ENCODE results near the gene PALS2. TPM values are rescaled to one million over a fixed set of nuclear protein-coding genes. Genes with fewer than 3 reads are reported as not detected.

PALS2 gene
- total RNA-seq, 2 donors from 2014 or later: 45.0 to 46.1 TPM

GRCh38 chr7:24536682-24537081, 36.6 kb upstream of the PALS2 start:
- Histone ChIP-seq H3K27me3 (ENCODE audit: control insufficient read depth, insufficient read depth, low read length, poor library complexity, severe bottlenecking) (no peaks in the 10 kb centered on the region), H3K9me3 (ENCODE audit: control insufficient read depth, low read length) (no peaks in the 10 kb centered on the region), H3K36me3 (ENCODE audit: control insufficient read depth, insufficient read depth, low read length) (no peaks in the 10 kb centered on the region), H3K27ac (ENCODE audit: low read depth, low read length) (no peak overlapping the region), H3K4me1 (ENCODE audit: control insufficient read depth, insufficient read depth, low read length) (no peaks in the 10 kb centered on the region), H3K4me3 (ENCODE audit: low read length) (no peak overlapping the region), H3K9ac (ENCODE audit: extremely low read depth, low read length, poor library complexity, severe bottlenecking) (no peak overlapping the region)
- no peak overlapping the region for H3K27ac Mint-ChIP-seq
- 80 to 90% methylated on average over 1 to 2 of the region's 2 CpGs for WGBS, 2 experiments (ENCODE audit: insufficient coverage in 1 of 2, insufficient read length in 1 of 2)
- no peaks in the 10 kb centered on the region for H3K27me3 Mint-ChIP-seq (ENCODE audit: insufficient read depth)
- DNase-seq: no peak
- H3K4me1 Mint-ChIP-seq: peaks cover under 1% of the 10 kb centered on the region
- H3K9me3 Mint-ChIP-seq: no peaks in the 10 kb centered on the region
- H3K4me3 Mint-ChIP-seq: no peak overlapping the region
- TF ChIP-seq, protein P1, sequence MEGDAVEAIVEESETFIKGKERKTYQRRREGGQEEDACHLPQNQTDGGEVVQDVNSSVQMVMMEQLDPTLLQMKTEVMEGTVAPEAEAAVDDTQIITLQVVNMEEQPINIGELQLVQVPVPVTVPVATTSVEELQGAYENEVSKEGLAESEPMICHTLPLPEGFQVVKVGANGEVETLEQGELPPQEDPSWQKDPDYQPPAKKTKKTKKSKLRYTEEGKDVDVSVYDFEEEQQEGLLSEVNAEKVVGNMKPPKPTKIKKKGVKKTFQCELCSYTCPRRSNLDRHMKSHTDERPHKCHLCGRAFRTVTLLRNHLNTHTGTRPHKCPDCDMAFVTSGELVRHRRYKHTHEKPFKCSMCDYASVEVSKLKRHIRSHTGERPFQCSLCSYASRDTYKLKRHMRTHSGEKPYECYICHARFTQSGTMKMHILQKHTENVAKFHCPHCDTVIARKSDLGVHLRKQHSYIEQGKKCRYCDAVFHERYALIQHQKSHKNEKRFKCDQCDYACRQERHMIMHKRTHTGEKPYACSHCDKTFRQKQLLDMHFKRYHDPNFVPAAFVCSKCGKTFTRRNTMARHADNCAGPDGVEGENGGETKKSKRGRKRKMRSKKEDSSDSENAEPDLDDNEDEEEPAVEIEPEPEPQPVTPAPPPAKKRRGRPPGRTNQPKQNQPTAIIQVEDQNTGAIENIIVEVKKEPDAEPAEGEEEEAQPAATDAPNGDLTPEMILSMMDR (conservative IDR thresholded peaks at IDR 0.05): no peak
- H3K36me3 Mint-ChIP-seq (ENCODE audit: low read depth): no peaks in the 10 kb centered on the region

DNA sequence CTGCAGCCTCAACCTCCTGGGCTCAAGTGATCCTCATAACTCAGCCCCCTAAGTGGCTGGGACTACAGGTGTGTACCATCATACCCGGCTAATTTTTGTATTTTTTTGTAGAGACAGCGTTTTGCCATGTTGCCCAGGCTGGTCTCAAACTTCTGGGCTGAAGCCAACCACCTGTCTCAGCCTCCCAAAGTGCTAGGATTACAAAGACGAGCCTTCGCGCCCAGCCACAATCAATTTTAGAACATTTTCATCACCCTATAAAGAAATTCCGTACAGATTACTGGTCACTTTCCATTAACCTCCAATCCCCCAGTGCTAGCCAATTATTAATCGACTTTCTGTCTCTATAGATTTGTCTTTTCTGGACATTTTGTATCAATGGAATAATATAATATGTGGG, 32.3 kb upstream of the PALS2 start:
- TF ChIP-seq, protein P1 (conservative IDR thresholded peaks at IDR 0.05): no peak
- Histone ChIP-seq H3K4me3 (ENCODE audit: low read length) (no peak overlapping the region), H3K9ac (ENCODE audit: extremely low read depth, low read length, poor library complexity, severe bottlenecking) (no peak overlapping the region), H3K9me3 (ENCODE audit: control insufficient read depth, low read length) (no peaks in the 10 kb centered on the region), H3K36me3 (ENCODE audit: control insufficient read depth, insufficient read depth, low read length) (no peaks in the 10 kb centered on the region), H3K27me3 (ENCODE audit: control insufficient read depth, insufficient read depth, low read length, poor library complexity, severe bottlenecking) (no peaks in the 10 kb centered on the region), H3K27ac (ENCODE audit: low read depth, low read length) (no peak overlapping the region), H3K4me1 (ENCODE audit: control insufficient read depth, insufficient read depth, low read length) (no peaks in the 10 kb centered on the region)
- H3K27ac Mint-ChIP-seq: no peak overlapping the region
- H3K4me3 Mint-ChIP-seq: no peak overlapping the region
- no peaks in the 10 kb centered on the region for H3K4me1 Mint-ChIP-seq
- DNase-seq: no peak
- H3K27me3 Mint-ChIP-seq (ENCODE audit: insufficient read depth): peaks cover 5% of the 10 kb centered on the region
- H3K9me3 Mint-ChIP-seq: no peaks in the 10 kb centered on the region
- WGBS, 2 experiments (ENCODE audit: insufficient coverage in 1 of 2, insufficient read length in 1 of 2): 91 to 93% methylated on average over 4 to 7 of the region's 7 CpGs
- no peaks in the 10 kb centered on the region for H3K36me3 Mint-ChIP-seq (ENCODE audit: low read depth)

GRCh38 chr7:24545215-24545614, 28.0 kb upstream of the PALS2 start:
- Histone ChIP-seq H3K4me3 (ENCODE audit: low read length) (no peak overlapping the region), H3K36me3 (ENCODE audit: control insufficient read depth, insufficient read depth, low read length) (no peaks in the 10 kb centered on the region), H3K27me3 (ENCODE audit: control insufficient read depth, insufficient read depth, low read length, poor library complexity, severe bottlenecking) (no peaks in the 10 kb centered on the region), H3K4me1 (ENCODE audit: control insufficient read depth, insufficient read depth, low read length) (no peaks in the 10 kb centered on the region), H3K27ac (ENCODE audit: low read depth, low read length) (no peak overlapping the region), H3K9me3 (ENCODE audit: control insufficient read depth, low read length) (no peaks in the 10 kb centered on the region), H3K9ac (ENCODE audit: extremely low read depth, low read length, poor library complexity, severe bottlenecking) (no peak overlapping the region)
- Mint-ChIP-seq H3K27ac (no peak overlapping the region), H3K36me3 (ENCODE audit: low read depth) (no peaks in the 10 kb centered on the region), H3K4me3 (no peak overlapping the region), H3K4me1 (no peaks in the 10 kb centered on the region), H3K9me3 (no peaks in the 10 kb centered on the region), H3K27me3 (ENCODE audit: insufficient read depth) (peaks cover 5% of the 10 kb centered on the region)
- TF ChIP-seq, protein P1 (conservative IDR thresholded peaks at IDR 0.05): no peak
- DNase-seq: no peak

Measured in endodermal cell (in vitro differentiated cells).